Mesothelial cell of epicardium (in vitro differentiated cells): ENCODE results near the gene HASPIN. TPM values are rescaled to one million over a fixed set of nuclear protein-coding genes. Genes with fewer than 3 reads are reported as not detected.
"Not testable (repeated sequence)": the region's sequence is repeated elsewhere in the genome, so short reads cannot be mapped to it uniquely, and the experiment has no call there.

Experiments
- DNase-seq, 2 experiments: peaks; one replicate each; pipeline ENCODE4 v3.0.0; 2021; ENCODE audit warnings: low spot score in 2 of 2; ENCODE audit not compliant: unreplicated experiment in 2 of 2
- H3K27ac Mint-ChIP-seq: 2 replicates; pipeline ENCODE4 v1.8.0; 2021; ENCODE audit warnings: mixed read lengths
- H3K27me3 Mint-ChIP-seq: 2 replicates; pipeline ENCODE4 v1.8.0; 2021; ENCODE audit warnings: low read depth, mixed read lengths
- H3K36me3 Mint-ChIP-seq: 2 replicates; pipeline ENCODE4 v1.8.0; 2021; ENCODE audit warnings: mixed read lengths
- H3K4me1 Mint-ChIP-seq: 2 replicates; pipeline ENCODE4 v1.8.0; 2021; ENCODE audit warnings: mixed read lengths
- H3K4me3 Mint-ChIP-seq: 2 replicates; pipeline ENCODE4 v1.8.0; 2021; ENCODE audit warnings: mild to moderate bottlenecking, moderate library complexity, mixed read lengths
- H3K9me3 Mint-ChIP-seq: 2 replicates; pipeline ENCODE4 v1.8.0; 2021; ENCODE audit warnings: mixed read lengths
- total RNA-seq: library from RNA; stranded (reverse); gene quantifications from 3 replicates; pipeline ENCODE4 v1.2.1, GENCODE V29; 2021
- TF ChIP-seq, protein P1 (sequence below): fragments of 200-600 bp; sonication (generic); IDR thresholded peaks from one replicate; pipeline ENCODE4 v1.5.0; 2021; ENCODE audit warnings: antibody characterized with exemption; ENCODE audit not compliant: unreplicated experiment

The HASPIN gene
- total RNA-seq, 1 donor from 2014 or later: 4.4 TPM

GRCh38 chr17:3730881-3731429 is 7.3 kb downstream of the HASPIN start:
- no peak for DNase-seq
- peaks cover 9% of the 10 kb centered on the region for H3K36me3 Mint-ChIP-seq
- H3K27ac Mint-ChIP-seq: peak overlapping the region; percentile 61
- TF ChIP-seq, protein P1, sequence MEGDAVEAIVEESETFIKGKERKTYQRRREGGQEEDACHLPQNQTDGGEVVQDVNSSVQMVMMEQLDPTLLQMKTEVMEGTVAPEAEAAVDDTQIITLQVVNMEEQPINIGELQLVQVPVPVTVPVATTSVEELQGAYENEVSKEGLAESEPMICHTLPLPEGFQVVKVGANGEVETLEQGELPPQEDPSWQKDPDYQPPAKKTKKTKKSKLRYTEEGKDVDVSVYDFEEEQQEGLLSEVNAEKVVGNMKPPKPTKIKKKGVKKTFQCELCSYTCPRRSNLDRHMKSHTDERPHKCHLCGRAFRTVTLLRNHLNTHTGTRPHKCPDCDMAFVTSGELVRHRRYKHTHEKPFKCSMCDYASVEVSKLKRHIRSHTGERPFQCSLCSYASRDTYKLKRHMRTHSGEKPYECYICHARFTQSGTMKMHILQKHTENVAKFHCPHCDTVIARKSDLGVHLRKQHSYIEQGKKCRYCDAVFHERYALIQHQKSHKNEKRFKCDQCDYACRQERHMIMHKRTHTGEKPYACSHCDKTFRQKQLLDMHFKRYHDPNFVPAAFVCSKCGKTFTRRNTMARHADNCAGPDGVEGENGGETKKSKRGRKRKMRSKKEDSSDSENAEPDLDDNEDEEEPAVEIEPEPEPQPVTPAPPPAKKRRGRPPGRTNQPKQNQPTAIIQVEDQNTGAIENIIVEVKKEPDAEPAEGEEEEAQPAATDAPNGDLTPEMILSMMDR: no peak
- peaks cover 4% of the 10 kb centered on the region for H3K4me1 Mint-ChIP-seq
- no peaks in the 10 kb centered on the region for H3K27me3 Mint-ChIP-seq
- no peak overlapping the region for H3K4me3 Mint-ChIP-seq
- no peaks in the 10 kb centered on the region for H3K9me3 Mint-ChIP-seq

GRCh38 chr17:3732210-3732621 is 8.5 kb downstream of the HASPIN start:
- peaks cover 4% of the 10 kb centered on the region for H3K4me1 Mint-ChIP-seq
- peaks cover 3% of the 10 kb centered on the region for H3K36me3 Mint-ChIP-seq
- peaks cover 3% of the 10 kb centered on the region for H3K27me3 Mint-ChIP-seq
- no peak for DNase-seq
- H3K27ac Mint-ChIP-seq: no peak overlapping the region
- TF ChIP-seq, protein P1: no peak
- H3K9me3 Mint-ChIP-seq: no peaks in the 10 kb centered on the region
- H3K4me3 Mint-ChIP-seq: no peak overlapping the region

- not testable (repeated sequence) for DNase-seq, H3K27ac Mint-ChIP-seq, H3K27me3 Mint-ChIP-seq, H3K4me3 Mint-ChIP-seq, H3K36me3 Mint-ChIP-seq, H3K9me3 Mint-ChIP-seq
- H3K4me1 Mint-ChIP-seq: peaks cover 18% of the 10 kb centered on the region
Measured at GRCh38 chr17:3734911-3735276, 11.2 kb downstream of the HASPIN start.

DNA sequence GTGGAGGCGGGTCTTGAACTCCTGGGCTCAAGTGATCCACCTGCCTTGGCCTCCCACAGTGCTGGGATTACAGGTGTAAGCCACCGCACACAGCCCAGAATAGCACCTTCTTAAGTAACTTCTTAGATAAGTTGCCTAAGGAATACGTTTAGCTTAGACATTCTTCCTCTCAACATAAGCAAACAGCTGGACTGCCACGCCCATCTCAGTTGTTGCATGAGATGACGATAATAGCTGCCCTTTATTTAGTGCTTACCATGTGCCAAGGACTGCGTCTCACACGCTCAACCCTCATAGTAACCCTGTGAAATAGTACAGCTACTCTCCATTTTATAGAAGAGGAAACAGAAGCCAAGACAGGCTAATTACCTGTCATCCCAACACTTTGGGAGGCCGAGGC is 11.8 kb downstream of the HASPIN start:
- no peak for DNase-seq
- H3K36me3 Mint-ChIP-seq: no peaks in the 10 kb centered on the region
- no peaks in the 10 kb centered on the region for H3K9me3 Mint-ChIP-seq
- H3K4me3 Mint-ChIP-seq: no peak overlapping the region
- peaks cover 4% of the 10 kb centered on the region for H3K27me3 Mint-ChIP-seq
- H3K4me1 Mint-ChIP-seq: peaks cover 18% of the 10 kb centered on the region
- no peak overlapping the region for H3K27ac Mint-ChIP-seq
- TF ChIP-seq, protein P1: no peak

DNA sequence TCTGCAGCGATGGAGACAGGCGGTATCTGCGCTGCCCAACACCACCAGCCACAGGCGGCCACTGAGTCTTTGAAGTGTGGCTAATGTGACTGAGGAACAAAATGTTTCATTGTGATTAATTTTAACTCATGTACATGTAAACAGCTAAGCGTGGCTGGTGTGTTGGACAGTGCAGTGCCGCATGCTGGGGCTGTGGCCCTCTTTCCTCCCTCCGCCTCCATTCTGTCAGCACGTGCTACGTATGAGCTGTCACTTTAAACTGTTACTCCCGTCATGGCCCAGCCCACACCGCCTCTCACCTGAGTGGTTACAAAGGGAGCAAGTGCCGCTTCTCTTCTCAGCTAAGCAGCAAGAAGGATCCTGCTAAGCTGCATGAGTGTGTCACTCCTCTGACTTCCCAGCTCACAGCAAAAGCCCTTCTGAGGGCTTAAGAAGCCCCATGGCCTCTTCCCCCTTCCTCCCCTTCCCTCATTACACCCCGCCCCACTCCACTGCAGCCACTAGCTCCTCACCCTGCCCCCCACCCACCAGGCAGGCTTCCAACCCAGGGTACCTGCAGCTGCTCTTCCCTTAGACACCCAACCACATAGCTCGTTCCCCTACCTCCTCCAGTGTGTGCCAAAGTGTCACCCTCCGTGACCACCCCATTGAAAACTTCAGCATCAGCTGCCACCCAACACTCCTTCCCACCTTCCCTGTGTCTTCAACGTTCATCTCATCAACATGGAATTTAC is 15.0 kb downstream of the HASPIN start:
- DNase-seq: no peak
- Mint-ChIP-seq H3K4me1 (peaks cover 14% of the 10 kb centered on the region), H3K27ac (no peak overlapping the region), H3K27me3 (peaks cover 4% of the 10 kb centered on the region), H3K9me3 (no peaks in the 10 kb centered on the region), H3K4me3 (no peak overlapping the region), H3K36me3 (no peaks in the 10 kb centered on the region)
- TF ChIP-seq, protein P1: no peak

GRCh38 chr17:3739422-3740124 is 15.9 kb downstream of the HASPIN start:
- Mint-ChIP-seq H3K27ac (no peak overlapping the region), H3K36me3 (no peaks in the 10 kb centered on the region), H3K27me3 (peaks cover 4% of the 10 kb centered on the region), H3K9me3 (no peaks in the 10 kb centered on the region), H3K4me1 (peaks cover 14% of the 10 kb centered on the region), H3K4me3 (no peak overlapping the region)
- DNase-seq: no peak
- TF ChIP-seq, protein P1: no peak
